GM12878 (cell line): Measurements from ENCODE around the gene CYP26C1.

ENCODE experiments used
- CEBPB ChIP-seq, 2 experiments: fragments of 150-350 bp in 1 of 2; IDR thresholded peaks; 2 replicates each; pipeline ENCODE4 v1.6.1; 2012 to 2014; ENCODE audit warnings: low read depth in 2 of 2, low read length in 2 of 2, borderline replicate concordance in 1 of 2, inconsistent platforms in 1 of 2
- CHD2 ChIP-seq: IDR thresholded peaks from 2 replicates; pipeline ENCODE4 v1.6.1; 2011; ENCODE audit warnings: low read depth, low read length, improper control_type of control experiment, borderline replicate concordance
- CTCF ChIP-seq, 3 experiments: IDR thresholded peaks in 2 of 3; conservative IDR thresholded peaks in 1 of 3; 2 replicates each; pipeline ENCODE4 v1.5.1; 2011; ENCODE audit warnings: low read depth in 3 of 3, low read length in 3 of 3, mild to moderate bottlenecking in 3 of 3, control low read depth in 2 of 3, moderate library complexity in 2 of 3, inconsistent platforms in 1 of 3, mixed read lengths in 1 of 3; ENCODE audit not compliant: control insufficient read depth in 2 of 3, insufficient read depth in 1 of 3; ENCODE audit errors: extremely low read depth in 1 of 3
- YY1 ChIP-seq: IDR thresholded peaks from 2 replicates; pipeline ENCODE4 v1.6.1; 2011; ENCODE audit warnings: low read depth, mild to moderate bottlenecking, low read length
- ZNF274 ChIP-seq: IDR thresholded peaks from one replicate; pipeline ENCODE4 v1.8.0; 2011; ENCODE audit not compliant: insufficient read length, insufficient read depth
- ZZZ3 ChIP-seq: IDR thresholded peaks from 2 replicates; pipeline ENCODE4 v1.6.1; 2011; ENCODE audit warnings: low read depth; ENCODE audit not compliant: control insufficient read depth, insufficient read length

GRCh38 chr10:93085272-93085859 is 24.8 kb downstream of the CYP26C1 start:
- TF ChIP-seq CHD2 (no peak), CTCF (IDR thresholded peaks at IDR 0.05 in 2 of 3, conservative IDR thresholded peaks at IDR 0.05 in 1 of 3; ENCODE audit: control insufficient read depth in 2 of 3, extremely low read depth in 1 of 3, insufficient read depth in 1 of 3, low read depth in 3 of 3, low read length in 3 of 3) (no peak), YY1 (no peak), ZZZ3 (no peak), CEBPB (IDR thresholded peaks at IDR 0.05; ENCODE audit: borderline replicate concordance in 1 of 2, low read depth in 2 of 2, low read length in 2 of 2) (no peak), ZNF274 (no peak)
